ENCODE data around the gene NAALADL1. TPM values are rescaled to one million over a fixed set of nuclear protein-coding genes. Genes with fewer than 3 reads are reported as not detected.

NAALADL1 gene
- total RNA-seq, 1 donor from 2014 or later: not detected

GRCh38 chr11:65021509-65021908 lies 36.8 kb downstream of the NAALADL1 start:
- Mint-ChIP-seq H3K4me3 (ENCODE audit: unreplicated experiment) (no peak overlapping the region), H3K9me3 (ENCODE audit: unreplicated experiment) (no peaks in the 10 kb centered on the region), H3K36me3 (ENCODE audit: unreplicated experiment) (peaks cover 9% of the 10 kb centered on the region)

GRCh38 chr11:65021003-65021402 lies 37.4 kb downstream of the NAALADL1 start:
- peaks cover 12% of the 10 kb centered on the region for H3K36me3 Mint-ChIP-seq (ENCODE audit: unreplicated experiment)
- H3K4me3 Mint-ChIP-seq (ENCODE audit: unreplicated experiment): no peak overlapping the region
- no peaks in the 10 kb centered on the region for H3K27me3 Mint-ChIP-seq (ENCODE audit: unreplicated experiment)
- no peak for TF ChIP-seq CTCF (IDR thresholded peaks at IDR 0.05)
- H3K4me1 Mint-ChIP-seq (ENCODE audit: unreplicated experiment): no peaks in the 10 kb centered on the region
- H3K27ac Mint-ChIP-seq (ENCODE audit: unreplicated experiment): no peak overlapping the region
- no peak for DNase-seq (ENCODE audit: extremely low spot score, unreplicated experiment)
- H3K9me3 Mint-ChIP-seq (ENCODE audit: unreplicated experiment): no peaks in the 10 kb centered on the region

More at GRCh38 chr11:65021509-65021908, 36.8 kb downstream of the NAALADL1 start:
- no peaks in the 10 kb centered on the region for H3K27me3 Mint-ChIP-seq (ENCODE audit: unreplicated experiment)
- no peaks in the 10 kb centered on the region for H3K4me1 Mint-ChIP-seq (ENCODE audit: unreplicated experiment)
- DNase-seq (ENCODE audit: extremely low spot score, unreplicated experiment): no peak
- H3K27ac Mint-ChIP-seq (ENCODE audit: unreplicated experiment): no peak overlapping the region
- TF ChIP-seq CTCF (IDR thresholded peaks at IDR 0.05): no peak

GRCh38 chr11:65019824-65020223 lies 38.5 kb downstream of the NAALADL1 start:
- H3K4me3 Mint-ChIP-seq (ENCODE audit: unreplicated experiment): no peak overlapping the region
- DNase-seq (ENCODE audit: extremely low spot score, unreplicated experiment): no peak
- TF ChIP-seq CTCF (IDR thresholded peaks at IDR 0.05): no peak
- no peak overlapping the region for H3K27ac Mint-ChIP-seq (ENCODE audit: unreplicated experiment)
- H3K27me3 Mint-ChIP-seq (ENCODE audit: unreplicated experiment): no peaks in the 10 kb centered on the region
- peaks cover 4% of the 10 kb centered on the region for H3K4me1 Mint-ChIP-seq (ENCODE audit: unreplicated experiment)
- H3K9me3 Mint-ChIP-seq (ENCODE audit: unreplicated experiment): no peaks in the 10 kb centered on the region
- peaks cover 12% of the 10 kb centered on the region for H3K36me3 Mint-ChIP-seq (ENCODE audit: unreplicated experiment)

- DNase-seq (ENCODE audit: extremely low spot score, unreplicated experiment): no peak
- Mint-ChIP-seq H3K27ac (ENCODE audit: unreplicated experiment) (no peak overlapping the region), H3K36me3 (ENCODE audit: unreplicated experiment) (peaks cover 12% of the 10 kb centered on the region), H3K4me3 (ENCODE audit: unreplicated experiment) (no peak overlapping the region), H3K27me3 (ENCODE audit: unreplicated experiment) (no peaks in the 10 kb centered on the region), H3K9me3 (ENCODE audit: unreplicated experiment) (no peaks in the 10 kb centered on the region), H3K4me1 (ENCODE audit: unreplicated experiment) (peaks cover 11% of the 10 kb centered on the region)
- TF ChIP-seq CTCF (IDR thresholded peaks at IDR 0.05): no peak
Observed at GRCh38 chr11:65017937-65018336, 40.4 kb downstream of the NAALADL1 start.

- no peaks in the 10 kb centered on the region for H3K27me3 Mint-ChIP-seq (ENCODE audit: unreplicated experiment)
- no peak overlapping the region for H3K27ac Mint-ChIP-seq (ENCODE audit: unreplicated experiment)
- H3K4me1 Mint-ChIP-seq (ENCODE audit: unreplicated experiment): peaks cover 11% of the 10 kb centered on the region
- no peak overlapping the region for H3K4me3 Mint-ChIP-seq (ENCODE audit: unreplicated experiment)
- no peaks in the 10 kb centered on the region for H3K9me3 Mint-ChIP-seq (ENCODE audit: unreplicated experiment)
- peaks cover 12% of the 10 kb centered on the region for H3K36me3 Mint-ChIP-seq (ENCODE audit: unreplicated experiment)
- TF ChIP-seq CTCF (IDR thresholded peaks at IDR 0.05): no peak
- no peak for DNase-seq (ENCODE audit: extremely low spot score, unreplicated experiment)
Observed at GRCh38 chr11:65016705-65017104, 41.6 kb downstream of the NAALADL1 start.

Data from osteocyte (in vitro differentiated cells).